ENCODE results near the gene ZC3HAV1.

GRCh38 chr7:139094030-139094429, 15.5 kb downstream of the ZC3HAV1 start:
- no peak for TF ChIP-seq CTCF (IDR thresholded peaks at IDR 0.05; ENCODE audit: borderline replicate concordance, extremely low read depth, low read length, poor library complexity, severe bottlenecking)
- no peak for TF ChIP-seq EZH2 (IDR thresholded peaks at IDR 0.05; ENCODE audit: borderline replicate concordance, low read depth, low read length, severe bottlenecking)
